Measurements from ENCODE around the gene FHOD3.

The FHOD3 gene

DNA sequence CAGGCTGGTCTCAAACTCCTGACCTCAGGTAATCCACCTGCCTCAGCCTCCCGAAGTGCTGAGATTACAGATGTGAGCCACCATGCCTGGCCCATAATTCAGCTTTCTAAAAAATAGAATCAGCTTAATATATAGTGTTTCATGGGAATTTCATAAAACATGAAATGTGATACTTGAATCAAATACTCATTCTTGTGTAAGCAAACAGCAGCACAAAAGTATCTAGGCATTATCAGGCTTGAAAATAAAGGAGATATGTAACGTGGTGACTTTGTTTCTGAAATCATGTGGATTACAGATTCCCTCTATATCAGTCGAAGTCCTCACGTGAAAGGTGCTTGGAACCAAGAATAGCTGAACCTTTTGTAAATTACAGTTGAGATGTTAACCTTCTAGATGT is 229.1 kb downstream of the FHOD3 start:
- H3K36me3 ChIP-seq (ENCODE audit: control insufficient read depth in 2 of 2, insufficient read depth in 1 of 2, low read length in 2 of 2) = no peaks in the 10 kb centered on the region
- H3K4me1 ChIP-seq (ENCODE audit: control insufficient read depth, insufficient read depth, low read length) = no peaks in the 10 kb centered on the region
- H3K4me3 ChIP-seq (ENCODE audit: low read depth, low read length) = no peak overlapping the region
- POLR2A ChIA-PET = no interaction called here
- H3K9me3 ChIP-seq (ENCODE audit: control insufficient read depth, insufficient read depth, low read depth, low read length) = no peaks in the 10 kb centered on the region
- CTCF ChIA-PET = no interaction called here
- TF ChIP-seq ZNF26 (tag by site-specific recombination; IDR thresholded peaks at IDR 0.05) (no peak), SP2 (tag by site-specific recombination; IDR thresholded peaks at IDR 0.05) (no peak), ZNF830 (tag by site-specific recombination; IDR thresholded peaks at IDR 0.05; ENCODE audit: low read depth) (no peak), BCL11B (tag by site-specific recombination; IDR thresholded peaks at IDR 0.05; ENCODE audit: low read depth) (no peak), ZFP3 (tag by site-specific recombination; IDR thresholded peaks at IDR 0.05; ENCODE audit: low read depth) (no peak), PRDM4 (tag by site-specific recombination; IDR thresholded peaks at IDR 0.05) (no peak), GLIS1 (tag by site-specific recombination; IDR thresholded peaks at IDR 0.05) (no peak), ZNF398 (tag by site-specific recombination; IDR thresholded peaks at IDR 0.05) (no peak), ZFP37 (tag by site-specific recombination; IDR thresholded peaks at IDR 0.05) (no peak), ZNF837 (tag by site-specific recombination; IDR thresholded peaks at IDR 0.05) (no peak)
- TF ChIP-seq, protein P1, sequence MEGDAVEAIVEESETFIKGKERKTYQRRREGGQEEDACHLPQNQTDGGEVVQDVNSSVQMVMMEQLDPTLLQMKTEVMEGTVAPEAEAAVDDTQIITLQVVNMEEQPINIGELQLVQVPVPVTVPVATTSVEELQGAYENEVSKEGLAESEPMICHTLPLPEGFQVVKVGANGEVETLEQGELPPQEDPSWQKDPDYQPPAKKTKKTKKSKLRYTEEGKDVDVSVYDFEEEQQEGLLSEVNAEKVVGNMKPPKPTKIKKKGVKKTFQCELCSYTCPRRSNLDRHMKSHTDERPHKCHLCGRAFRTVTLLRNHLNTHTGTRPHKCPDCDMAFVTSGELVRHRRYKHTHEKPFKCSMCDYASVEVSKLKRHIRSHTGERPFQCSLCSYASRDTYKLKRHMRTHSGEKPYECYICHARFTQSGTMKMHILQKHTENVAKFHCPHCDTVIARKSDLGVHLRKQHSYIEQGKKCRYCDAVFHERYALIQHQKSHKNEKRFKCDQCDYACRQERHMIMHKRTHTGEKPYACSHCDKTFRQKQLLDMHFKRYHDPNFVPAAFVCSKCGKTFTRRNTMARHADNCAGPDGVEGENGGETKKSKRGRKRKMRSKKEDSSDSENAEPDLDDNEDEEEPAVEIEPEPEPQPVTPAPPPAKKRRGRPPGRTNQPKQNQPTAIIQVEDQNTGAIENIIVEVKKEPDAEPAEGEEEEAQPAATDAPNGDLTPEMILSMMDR (tag by site-specific recombination; IDR thresholded peaks at IDR 0.05) = no peak
- TF ChIP-seq, protein P2, sequence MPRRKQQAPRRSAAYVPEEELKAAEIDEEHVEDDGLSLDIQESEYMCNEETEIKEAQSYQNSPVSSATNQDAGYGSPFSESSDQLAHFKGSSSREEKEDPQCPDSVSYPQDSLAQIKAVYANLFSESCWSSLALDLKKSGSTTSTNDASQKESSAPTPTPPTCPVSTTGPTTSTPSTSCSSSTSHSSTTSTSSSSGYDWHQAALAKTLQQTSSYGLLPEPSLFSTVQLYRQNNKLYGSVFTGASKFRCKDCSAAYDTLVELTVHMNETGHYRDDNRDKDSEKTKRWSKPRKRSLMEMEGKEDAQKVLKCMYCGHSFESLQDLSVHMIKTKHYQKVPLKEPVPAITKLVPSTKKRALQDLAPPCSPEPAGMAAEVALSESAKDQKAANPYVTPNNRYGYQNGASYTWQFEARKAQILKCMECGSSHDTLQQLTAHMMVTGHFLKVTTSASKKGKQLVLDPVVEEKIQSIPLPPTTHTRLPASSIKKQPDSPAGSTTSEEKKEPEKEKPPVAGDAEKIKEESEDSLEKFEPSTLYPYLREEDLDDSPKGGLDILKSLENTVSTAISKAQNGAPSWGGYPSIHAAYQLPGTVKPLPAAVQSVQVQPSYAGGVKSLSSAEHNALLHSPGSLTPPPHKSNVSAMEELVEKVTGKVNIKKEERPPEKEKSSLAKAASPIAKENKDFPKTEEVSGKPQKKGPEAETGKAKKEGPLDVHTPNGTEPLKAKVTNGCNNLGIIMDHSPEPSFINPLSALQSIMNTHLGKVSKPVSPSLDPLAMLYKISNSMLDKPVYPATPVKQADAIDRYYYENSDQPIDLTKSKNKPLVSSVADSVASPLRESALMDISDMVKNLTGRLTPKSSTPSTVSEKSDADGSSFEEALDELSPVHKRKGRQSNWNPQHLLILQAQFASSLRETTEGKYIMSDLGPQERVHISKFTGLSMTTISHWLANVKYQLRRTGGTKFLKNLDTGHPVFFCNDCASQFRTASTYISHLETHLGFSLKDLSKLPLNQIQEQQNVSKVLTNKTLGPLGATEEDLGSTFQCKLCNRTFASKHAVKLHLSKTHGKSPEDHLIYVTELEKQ (tag by site-specific recombination; IDR thresholded peaks at IDR 0.05; ENCODE audit: borderline replicate concordance) = no peak
- TF ChIP-seq, protein P3, sequence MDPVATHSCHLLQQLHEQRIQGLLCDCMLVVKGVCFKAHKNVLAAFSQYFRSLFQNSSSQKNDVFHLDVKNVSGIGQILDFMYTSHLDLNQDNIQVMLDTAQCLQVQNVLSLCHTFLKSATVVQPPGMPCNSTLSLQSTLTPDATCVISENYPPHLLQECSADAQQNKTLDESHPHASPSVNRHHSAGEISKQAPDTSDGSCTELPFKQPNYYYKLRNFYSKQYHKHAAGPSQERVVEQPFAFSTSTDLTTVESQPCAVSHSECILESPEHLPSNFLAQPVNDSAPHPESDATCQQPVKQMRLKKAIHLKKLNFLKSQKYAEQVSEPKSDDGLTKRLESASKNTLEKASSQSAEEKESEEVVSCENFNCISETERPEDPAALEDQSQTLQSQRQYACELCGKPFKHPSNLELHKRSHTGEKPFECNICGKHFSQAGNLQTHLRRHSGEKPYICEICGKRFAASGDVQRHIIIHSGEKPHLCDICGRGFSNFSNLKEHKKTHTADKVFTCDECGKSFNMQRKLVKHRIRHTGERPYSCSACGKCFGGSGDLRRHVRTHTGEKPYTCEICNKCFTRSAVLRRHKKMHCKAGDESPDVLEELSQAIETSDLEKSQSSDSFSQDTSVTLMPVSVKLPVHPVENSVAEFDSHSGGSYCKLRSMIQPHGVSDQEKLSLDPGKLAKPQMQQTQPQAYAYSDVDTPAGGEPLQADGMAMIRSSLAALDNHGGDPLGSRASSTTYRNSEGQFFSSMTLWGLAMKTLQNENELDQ (tag by site-specific recombination; IDR thresholded peaks at IDR 0.05; ENCODE audit: low read depth) = no peak
- TF ChIP-seq, protein P4, sequence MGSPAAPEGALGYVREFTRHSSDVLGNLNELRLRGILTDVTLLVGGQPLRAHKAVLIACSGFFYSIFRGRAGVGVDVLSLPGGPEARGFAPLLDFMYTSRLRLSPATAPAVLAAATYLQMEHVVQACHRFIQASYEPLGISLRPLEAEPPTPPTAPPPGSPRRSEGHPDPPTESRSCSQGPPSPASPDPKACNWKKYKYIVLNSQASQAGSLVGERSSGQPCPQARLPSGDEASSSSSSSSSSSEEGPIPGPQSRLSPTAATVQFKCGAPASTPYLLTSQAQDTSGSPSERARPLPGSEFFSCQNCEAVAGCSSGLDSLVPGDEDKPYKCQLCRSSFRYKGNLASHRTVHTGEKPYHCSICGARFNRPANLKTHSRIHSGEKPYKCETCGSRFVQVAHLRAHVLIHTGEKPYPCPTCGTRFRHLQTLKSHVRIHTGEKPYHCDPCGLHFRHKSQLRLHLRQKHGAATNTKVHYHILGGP (tag by site-specific recombination; IDR thresholded peaks at IDR 0.05) = no peak
- H3K27ac ChIP-seq (ENCODE audit: extremely low read depth, low read depth, low read length) = no peak overlapping the region
